ENCODE data around the gene HSF2BP.

Gene HSF2BP

DNA sequence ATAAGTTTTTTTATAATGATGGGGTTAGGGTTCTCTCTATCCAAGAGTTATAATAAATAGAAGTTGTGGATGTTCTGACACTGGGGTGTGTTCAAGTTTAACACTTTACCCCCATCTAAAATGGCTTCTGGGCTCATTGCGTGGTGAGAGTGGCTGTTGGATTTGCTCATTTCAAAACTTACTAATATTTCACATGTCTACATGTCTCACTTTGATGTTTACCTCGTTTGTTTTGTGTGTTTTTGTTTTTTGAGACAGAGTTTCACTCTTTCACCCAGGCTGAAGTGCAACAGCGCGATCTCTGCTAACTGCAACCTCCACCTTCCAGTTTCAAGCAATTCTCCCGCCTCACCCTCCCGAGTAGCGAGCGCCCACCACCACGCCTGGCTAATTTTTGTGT lies 3.7 kb upstream of the HSF2BP start:
- TF ChIP-seq, protein P1, sequence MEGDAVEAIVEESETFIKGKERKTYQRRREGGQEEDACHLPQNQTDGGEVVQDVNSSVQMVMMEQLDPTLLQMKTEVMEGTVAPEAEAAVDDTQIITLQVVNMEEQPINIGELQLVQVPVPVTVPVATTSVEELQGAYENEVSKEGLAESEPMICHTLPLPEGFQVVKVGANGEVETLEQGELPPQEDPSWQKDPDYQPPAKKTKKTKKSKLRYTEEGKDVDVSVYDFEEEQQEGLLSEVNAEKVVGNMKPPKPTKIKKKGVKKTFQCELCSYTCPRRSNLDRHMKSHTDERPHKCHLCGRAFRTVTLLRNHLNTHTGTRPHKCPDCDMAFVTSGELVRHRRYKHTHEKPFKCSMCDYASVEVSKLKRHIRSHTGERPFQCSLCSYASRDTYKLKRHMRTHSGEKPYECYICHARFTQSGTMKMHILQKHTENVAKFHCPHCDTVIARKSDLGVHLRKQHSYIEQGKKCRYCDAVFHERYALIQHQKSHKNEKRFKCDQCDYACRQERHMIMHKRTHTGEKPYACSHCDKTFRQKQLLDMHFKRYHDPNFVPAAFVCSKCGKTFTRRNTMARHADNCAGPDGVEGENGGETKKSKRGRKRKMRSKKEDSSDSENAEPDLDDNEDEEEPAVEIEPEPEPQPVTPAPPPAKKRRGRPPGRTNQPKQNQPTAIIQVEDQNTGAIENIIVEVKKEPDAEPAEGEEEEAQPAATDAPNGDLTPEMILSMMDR (IDR thresholded peaks at IDR 0.05; ENCODE audit: low read depth, low read length, missing control alignments), result no peak
- in situ Hi-C loops (cut with HindIII; ENCODE audit: low sequenced_read_pairs), result no loop called here
- DNase-seq (ENCODE audit: low read depth), result no peak
- H3K4me3 ChIP-seq (ENCODE audit: low read depth, low read length), result no peak overlapping the region

DNA sequence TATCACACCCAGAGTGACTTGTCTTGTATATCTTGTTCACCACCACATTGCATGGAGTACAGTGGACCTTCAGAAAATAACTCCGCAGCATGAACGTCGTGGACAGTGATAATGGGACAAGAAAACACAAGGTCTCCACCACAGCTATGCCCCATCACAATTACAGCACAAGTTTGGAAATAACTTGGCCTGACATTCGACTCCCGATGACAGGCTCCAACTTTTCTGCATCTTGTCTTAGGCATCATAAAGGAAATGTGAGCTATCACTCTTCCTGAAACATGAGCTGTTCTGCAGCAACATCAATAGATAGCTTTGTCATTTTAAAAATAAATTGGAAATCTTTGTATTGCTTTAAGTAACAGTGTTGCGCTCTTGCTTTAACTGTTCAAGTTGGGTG lies 3.0 kb upstream of the HSF2BP start:
- in situ Hi-C loops (cut with HindIII; ENCODE audit: low sequenced_read_pairs), result no loop called here
- TF ChIP-seq, protein P1 (IDR thresholded peaks at IDR 0.05; ENCODE audit: low read depth, low read length, missing control alignments), result no peak
- no peak overlapping the region for H3K4me3 ChIP-seq (ENCODE audit: low read depth, low read length)
- DNase-seq (ENCODE audit: low read depth), result no peak

DNA sequence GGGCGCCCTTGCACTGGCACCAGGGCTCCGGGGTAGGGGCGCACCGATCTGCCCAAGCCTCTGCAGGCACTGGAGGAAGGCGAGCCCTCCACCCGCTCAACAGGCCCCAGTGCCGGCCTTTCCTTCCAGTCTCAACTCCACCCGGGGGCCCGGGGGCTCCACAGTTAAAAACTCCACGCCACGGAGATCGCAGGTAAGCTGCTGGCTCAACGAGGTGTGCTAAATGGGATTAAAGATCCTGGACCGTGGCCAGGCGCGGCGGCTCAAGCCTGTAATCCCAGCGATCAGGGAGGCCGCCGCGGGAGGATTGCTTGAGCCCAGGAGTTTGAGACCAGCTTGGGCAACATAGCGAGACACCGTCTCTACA lies 536 bp downstream of the HSF2BP start:
- no peak for DNase-seq (ENCODE audit: low read depth)
- peak overlapping the region; percentile 91 for H3K4me3 ChIP-seq (ENCODE audit: low read depth, low read length)
- TF ChIP-seq, protein P1 (IDR thresholded peaks at IDR 0.05; ENCODE audit: low read depth, low read length, missing control alignments), result no peak
- in situ Hi-C loops (cut with HindIII; ENCODE audit: low sequenced_read_pairs), result no loop called here

DNA sequence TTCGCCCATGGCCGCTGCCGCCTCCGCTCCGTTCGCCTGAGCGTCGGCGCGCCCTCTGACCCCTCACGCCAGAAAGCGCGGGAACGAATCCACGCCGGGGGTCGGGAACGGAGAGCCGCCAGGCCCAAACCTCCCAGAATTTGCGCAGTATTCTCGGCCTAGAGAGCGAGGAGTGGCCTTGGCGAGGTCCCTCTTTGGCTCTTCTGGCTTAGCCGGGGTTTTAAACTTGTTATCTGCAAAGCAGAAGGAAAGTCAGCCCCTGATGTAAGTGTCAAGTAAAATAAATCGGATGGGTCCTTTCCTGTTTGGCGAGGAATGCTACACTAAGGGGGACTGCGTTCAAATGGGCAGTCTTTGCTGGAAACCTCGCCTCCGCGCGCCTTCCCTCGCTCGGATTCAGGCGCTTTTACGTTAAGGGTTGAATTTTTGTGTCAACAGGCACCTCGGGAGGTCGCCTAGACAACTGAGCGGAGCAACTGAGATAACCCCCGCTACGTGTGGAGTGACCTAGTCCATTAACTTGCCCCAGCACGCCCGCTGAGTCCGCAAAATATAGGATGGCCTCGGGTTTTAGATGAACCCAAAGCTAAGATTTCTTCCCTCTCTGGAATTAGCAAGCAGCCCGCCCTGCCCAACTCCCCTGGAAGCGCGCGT lies 1.1 kb downstream of the HSF2BP start:
- TF ChIP-seq, protein P1 (IDR thresholded peaks at IDR 0.05; ENCODE audit: low read depth, low read length, missing control alignments), result no peak
- H3K4me3 ChIP-seq (ENCODE audit: low read depth, low read length), result no peak overlapping the region
- no peak for DNase-seq (ENCODE audit: low read depth)
- in situ Hi-C loops (cut with HindIII; ENCODE audit: low sequenced_read_pairs), result no loop called here

DNA sequence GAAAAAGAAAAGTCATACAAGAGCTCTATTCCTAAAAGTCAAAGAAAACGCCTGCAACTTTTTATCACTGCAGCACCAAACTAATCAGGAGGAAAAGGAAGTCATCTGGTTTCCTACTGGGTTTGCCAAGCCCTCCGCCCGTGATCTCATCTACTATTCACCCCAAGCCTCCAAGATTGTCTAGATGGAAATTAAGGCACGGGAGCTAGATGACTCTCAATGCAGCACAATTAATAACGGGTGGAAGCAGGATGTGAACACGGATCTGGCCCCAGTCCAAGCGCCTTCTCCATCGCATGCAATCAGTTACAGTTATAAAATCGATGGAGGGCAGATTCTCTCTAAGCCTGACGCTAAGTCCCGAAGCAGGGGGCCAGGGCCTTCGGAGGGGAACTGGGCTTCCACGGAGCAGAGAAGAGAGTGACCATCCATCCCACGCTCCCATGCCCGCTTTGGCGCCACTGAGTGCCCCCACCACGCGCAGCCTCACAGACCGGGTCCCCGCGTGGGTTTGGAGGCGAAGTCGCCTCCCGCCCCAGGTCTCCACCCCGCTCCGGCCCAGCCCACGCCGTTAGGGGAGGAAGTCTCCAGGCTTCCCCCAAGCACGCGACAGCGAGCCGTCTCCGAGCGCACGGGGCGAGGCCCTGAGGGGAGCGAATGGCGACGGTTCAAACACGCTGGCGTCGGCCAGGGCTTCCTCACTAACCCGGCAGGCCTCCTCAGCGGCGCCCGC lies 1.8 kb downstream of the HSF2BP start:
- in situ Hi-C loops (cut with HindIII; ENCODE audit: low sequenced_read_pairs), result no loop called here
- TF ChIP-seq, protein P1 (IDR thresholded peaks at IDR 0.05; ENCODE audit: low read depth, low read length, missing control alignments), result no peak
- H3K4me3 ChIP-seq (ENCODE audit: low read depth, low read length), result no peak overlapping the region
- DNase-seq (ENCODE audit: low read depth), result no peak

DNA sequence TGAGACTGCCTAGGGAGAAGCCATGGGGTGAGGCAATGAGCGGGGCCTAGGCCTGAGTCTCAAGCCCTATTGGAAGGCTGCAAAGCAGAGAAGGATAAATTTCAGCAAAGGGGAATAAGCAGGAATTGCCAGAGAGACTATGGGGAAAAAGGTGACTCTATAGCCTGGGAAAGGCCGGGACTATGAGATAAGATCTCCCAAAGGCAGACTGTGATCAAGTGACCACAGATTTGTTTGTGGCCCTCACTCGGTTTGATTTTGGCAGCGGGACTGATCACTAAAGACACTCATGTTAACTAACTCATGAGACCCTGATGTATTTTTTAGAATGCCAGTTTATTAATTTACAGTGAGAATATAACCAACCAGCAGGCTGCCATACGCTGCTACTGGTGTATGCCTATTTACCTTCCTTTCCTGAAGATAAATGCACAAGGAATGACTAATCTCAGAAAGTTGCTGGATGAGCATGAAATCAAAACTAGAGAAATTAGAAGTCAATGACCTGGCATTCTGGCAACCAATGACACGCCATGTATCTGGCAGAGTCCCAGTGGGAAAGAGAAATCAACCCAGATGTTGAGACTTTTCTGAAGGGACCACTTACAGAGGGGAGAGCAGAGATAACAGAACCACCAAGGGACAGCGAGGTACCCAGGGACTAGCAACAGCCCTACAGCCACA lies 4.3 kb downstream of the HSF2BP start:
- TF ChIP-seq, protein P1 (IDR thresholded peaks at IDR 0.05; ENCODE audit: low read depth, low read length, missing control alignments), result no peak
- no peak overlapping the region for H3K4me3 ChIP-seq (ENCODE audit: low read depth, low read length)
- in situ Hi-C loops (cut with HindIII; ENCODE audit: low sequenced_read_pairs), result no loop called here
- no peak for DNase-seq (ENCODE audit: low read depth)

Measured in astrocyte of the cerebellum (primary cell).